Hepatocyte (in vitro differentiated cells): ENCODE results near the gene CCN5. TPM values are rescaled to one million over a fixed set of nuclear protein-coding genes. Genes with fewer than 3 reads are reported as not detected.
"Not testable (repeated sequence)": the region's sequence is repeated elsewhere in the genome, so short reads cannot be mapped to it uniquely, and the experiment has no call there.

Source experiments
- DNase-seq: peaks from one replicate; pipeline ENCODE4 v3.0.0-alpha.2; 2016; ENCODE audit warnings: low spot score
- H2AFZ ChIP-seq: fragments of 200-600 bp; sonication (generic); 2 replicates; pipeline ENCODE4 v1.6.0; 2016; ENCODE audit warnings: antibody characterized with exemption, mild to moderate bottlenecking
- H3K27ac ChIP-seq: fragments of 200-600 bp; sonication (generic); 2 replicates; pipeline ENCODE4 v1.5.1; 2016; ENCODE audit warnings: mild to moderate bottlenecking
- H3K27me3 ChIP-seq: fragments of 200-600 bp; sonication (generic); 2 replicates; pipeline ENCODE4 v1.6.1; 2016
- H3K36me3 ChIP-seq: fragments of 200-600 bp; sonication (generic); replicated peaks from 2 replicates; pipeline ENCODE4 v1.5.1; 2016; ENCODE audit warnings: low read depth; ENCODE audit not compliant: insufficient read depth
- H3K4me1 ChIP-seq: fragments of 200-600 bp; sonication (generic); 2 replicates; pipeline ENCODE4 v1.5.1; 2016; ENCODE audit warnings: mild to moderate bottlenecking, moderate library complexity; ENCODE audit not compliant: insufficient read depth
- H3K4me2 ChIP-seq: fragments of 200-600 bp; sonication (generic); 2 replicates; pipeline ENCODE4 v1.6.0; 2016
- H3K4me3 ChIP-seq: fragments of 200-600 bp; sonication (generic); 2 replicates; pipeline ENCODE4 v1.5.1; 2016; ENCODE audit warnings: mild to moderate bottlenecking
- H3K79me2 ChIP-seq: fragments of 200-600 bp; sonication (generic); 2 replicates; pipeline ENCODE4 v1.6.0; 2017; ENCODE audit warnings: mild to moderate bottlenecking
- H3K9me2 ChIP-seq: fragments of 200-600 bp; sonication (generic); replicated peaks from 2 replicates; pipeline ENCODE4 v1.6.0; 2017; ENCODE audit warnings: mild to moderate bottlenecking; ENCODE audit not compliant: insufficient read depth
- H3K9me3 ChIP-seq: fragments of 200-600 bp; sonication (generic); 2 replicates; pipeline ENCODE4 v1.5.1; 2016; ENCODE audit warnings: low read depth, mild to moderate bottlenecking
- H4K20me1 ChIP-seq: fragments of 200-600 bp; sonication (generic); 2 replicates; pipeline ENCODE4 v1.6.0; 2016; ENCODE audit warnings: mild to moderate bottlenecking; ENCODE audit not compliant: insufficient read depth, poor library complexity, severe bottlenecking
- CTCF ChIP-seq: fragments of 200-600 bp; sonication (generic); IDR thresholded peaks from 2 replicates; pipeline ENCODE4 v1.5.1; 2016; ENCODE audit warnings: antibody characterized with exemption, mild to moderate bottlenecking; ENCODE audit not compliant: poor library complexity
- EZH2 ChIP-seq: fragments of 200-600 bp; sonication (generic); IDR thresholded peaks from 2 replicates; pipeline ENCODE4 v1.6.1; 2016; ENCODE audit warnings: antibody characterized with exemption, mild to moderate bottlenecking, borderline replicate concordance
- EZH2phosphoT487 ChIP-seq: fragments of 200-600 bp; sonication (generic); IDR thresholded peaks from one replicate; pipeline ENCODE4 v1.6.1; 2018; ENCODE audit warnings: antibody characterized with exemption, mild to moderate bottlenecking, low read depth, moderate library complexity; ENCODE audit not compliant: unreplicated experiment, severe bottlenecking
- WGBS: methylation state at CpG from one replicate; pipeline ENCODE4 v1.1.6; 2016; ENCODE audit warnings: low lambda C conversion rate; ENCODE audit errors: missing lambda C conversion rate; 5-methylcytosine and 5-hydroxymethylcytosine counted together
- polyA plus RNA-seq: library from polyadenylated mRNA; unstranded; fragments of >200 nt; fragmentation: Nextera tagmentation; extraction: Ambion mirVana; gene quantifications from 2 replicates; pipeline ENCODE4 v1.2.1, GENCODE V29; 2016
- total RNA-seq: library from RNA; depleted of rRNA; stranded (reverse); fragments of >200 nt; gene quantifications from 2 replicates; pipeline ENCODE4 v1.2.3, GENCODE V29; 2014

CCN5 gene
- total and polyA plus RNA-seq, 2 experiments from 2014 or later: 0.53 to 0.82 TPM

- no peaks in the 10 kb centered on the region for H3K4me1 ChIP-seq
- DNase-seq: no peak
- no peaks in the 10 kb centered on the region for H3K9me2 ChIP-seq
- no peaks in the 10 kb centered on the region for H3K79me2 ChIP-seq
- H3K36me3 ChIP-seq: no peaks in the 10 kb centered on the region
- WGBS: 48% methylated on average over 1 of the region's 1 CpG
- no peak overlapping the region for H3K4me2 ChIP-seq
- TF ChIP-seq EZH2: no peak
- TF ChIP-seq EZH2phosphoT487: no peak
- no peak for TF ChIP-seq CTCF
- no peaks in the 10 kb centered on the region for H3K9me3 ChIP-seq
- no peak overlapping the region for H3K4me3 ChIP-seq
- H3K27ac ChIP-seq: no peak overlapping the region
- no peaks in the 10 kb centered on the region for H3K27me3 ChIP-seq
- H4K20me1 ChIP-seq: no peaks in the 10 kb centered on the region
- H2AFZ ChIP-seq: no peak overlapping the region
Observed at GRCh38 chr20:44759595-44759994, 44.4 kb downstream of the CCN5 start.

- H3K27ac ChIP-seq: no peak overlapping the region
- TF ChIP-seq EZH2phosphoT487 (no peak), EZH2 (no peak), CTCF (no peak)
- H3K9me2 ChIP-seq: no peaks in the 10 kb centered on the region
- no peaks in the 10 kb centered on the region for H3K9me3 ChIP-seq
- H3K36me3 ChIP-seq: no peaks in the 10 kb centered on the region
- no peaks in the 10 kb centered on the region for H4K20me1 ChIP-seq
- 54% methylated on average over 3 of the region's 3 CpGs for WGBS
- no peak overlapping the region for H2AFZ ChIP-seq
- no peak for DNase-seq
- no peaks in the 10 kb centered on the region for H3K79me2 ChIP-seq
- H3K4me1 ChIP-seq: no peaks in the 10 kb centered on the region
- no peak overlapping the region for H3K4me3 ChIP-seq
- H3K27me3 ChIP-seq: no peaks in the 10 kb centered on the region
- no peak overlapping the region for H3K4me2 ChIP-seq
Observed at GRCh38 chr20:44761423-44761822, 46.3 kb downstream of the CCN5 start.

GRCh38 chr20:44762466-44763140, 47.4 kb downstream of the CCN5 start:
- no peak for DNase-seq
- 68% methylated on average over 10 of the region's 10 CpGs for WGBS
- no peak overlapping the region for H3K27ac ChIP-seq

GRCh38 chr20:44763798-44764197, 48.6 kb downstream of the CCN5 start:
- not testable (repeated sequence) for H3K9me2 ChIP-seq, H3K36me3 ChIP-seq, DNase-seq, H2AFZ ChIP-seq, H3K79me2 ChIP-seq, H4K20me1 ChIP-seq, H3K4me2 ChIP-seq, H3K4me1 ChIP-seq, H3K27me3 ChIP-seq, H3K27ac ChIP-seq, H3K4me3 ChIP-seq, H3K9me3 ChIP-seq
- 92% methylated on average over 2 of the region's 3 CpGs for WGBS

More at GRCh38 chr20:44762466-44763140, 47.4 kb downstream of the CCN5 start:
- Histone ChIP-seq H2AFZ (no peak overlapping the region), H3K4me3 (no peak overlapping the region), H3K36me3 (no peaks in the 10 kb centered on the region), H3K9me2 (no peaks in the 10 kb centered on the region), H3K27me3 (no peaks in the 10 kb centered on the region), H3K9me3 (no peaks in the 10 kb centered on the region), H3K4me2 (no peak overlapping the region), H4K20me1 (no peaks in the 10 kb centered on the region), H3K79me2 (no peaks in the 10 kb centered on the region), H3K4me1 (no peaks in the 10 kb centered on the region)
- no peak for TF ChIP-seq CTCF
- TF ChIP-seq EZH2: no peak
- TF ChIP-seq EZH2phosphoT487: no peak
